ENCODE results near the gene NOS1.

NOS1 gene

GRCh38 chr12:117363056-117363662, 1.7 kb upstream of the NOS1 start:
- TF ChIP-seq, protein P1, sequence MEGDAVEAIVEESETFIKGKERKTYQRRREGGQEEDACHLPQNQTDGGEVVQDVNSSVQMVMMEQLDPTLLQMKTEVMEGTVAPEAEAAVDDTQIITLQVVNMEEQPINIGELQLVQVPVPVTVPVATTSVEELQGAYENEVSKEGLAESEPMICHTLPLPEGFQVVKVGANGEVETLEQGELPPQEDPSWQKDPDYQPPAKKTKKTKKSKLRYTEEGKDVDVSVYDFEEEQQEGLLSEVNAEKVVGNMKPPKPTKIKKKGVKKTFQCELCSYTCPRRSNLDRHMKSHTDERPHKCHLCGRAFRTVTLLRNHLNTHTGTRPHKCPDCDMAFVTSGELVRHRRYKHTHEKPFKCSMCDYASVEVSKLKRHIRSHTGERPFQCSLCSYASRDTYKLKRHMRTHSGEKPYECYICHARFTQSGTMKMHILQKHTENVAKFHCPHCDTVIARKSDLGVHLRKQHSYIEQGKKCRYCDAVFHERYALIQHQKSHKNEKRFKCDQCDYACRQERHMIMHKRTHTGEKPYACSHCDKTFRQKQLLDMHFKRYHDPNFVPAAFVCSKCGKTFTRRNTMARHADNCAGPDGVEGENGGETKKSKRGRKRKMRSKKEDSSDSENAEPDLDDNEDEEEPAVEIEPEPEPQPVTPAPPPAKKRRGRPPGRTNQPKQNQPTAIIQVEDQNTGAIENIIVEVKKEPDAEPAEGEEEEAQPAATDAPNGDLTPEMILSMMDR (IDR thresholded peaks at IDR 0.05; ENCODE audit: low read depth, low read length): no peak

DNA sequence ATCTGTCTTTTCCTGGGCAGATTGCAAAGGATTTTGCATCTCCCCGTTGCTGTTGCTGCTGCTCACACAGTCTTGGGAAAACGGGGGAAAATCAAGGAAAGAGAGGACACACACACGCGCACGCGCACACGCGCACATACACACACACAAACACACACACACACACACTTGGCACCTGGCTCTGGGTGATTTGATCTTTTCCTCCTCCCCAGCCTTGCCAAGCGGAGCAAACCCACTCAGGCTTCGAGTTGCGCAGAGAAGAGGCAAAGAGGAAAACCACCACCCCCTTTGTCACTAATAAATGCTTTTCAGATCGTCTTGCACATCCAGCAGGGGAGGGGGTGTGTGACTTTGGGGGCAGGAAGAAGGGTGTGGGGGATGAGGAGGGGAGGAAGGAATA, 965 bp upstream of the NOS1 start:
- DNase-seq (ENCODE audit: extremely low read depth, low read depth): no peak
- TF ChIP-seq, protein P1 (IDR thresholded peaks at IDR 0.05; ENCODE audit: low read depth, low read length): no peak

More at GRCh38 chr12:117363056-117363662, 1.7 kb upstream of the NOS1 start:
- DNase-seq (ENCODE audit: extremely low read depth, low read depth): no peak

GRCh38 chr12:117361905-117362304, 479 bp upstream of the NOS1 start:
- TF ChIP-seq, protein P1 (IDR thresholded peaks at IDR 0.05; ENCODE audit: low read depth, low read length): no peak
- no peak for DNase-seq (ENCODE audit: extremely low read depth, low read depth)

DNA sequence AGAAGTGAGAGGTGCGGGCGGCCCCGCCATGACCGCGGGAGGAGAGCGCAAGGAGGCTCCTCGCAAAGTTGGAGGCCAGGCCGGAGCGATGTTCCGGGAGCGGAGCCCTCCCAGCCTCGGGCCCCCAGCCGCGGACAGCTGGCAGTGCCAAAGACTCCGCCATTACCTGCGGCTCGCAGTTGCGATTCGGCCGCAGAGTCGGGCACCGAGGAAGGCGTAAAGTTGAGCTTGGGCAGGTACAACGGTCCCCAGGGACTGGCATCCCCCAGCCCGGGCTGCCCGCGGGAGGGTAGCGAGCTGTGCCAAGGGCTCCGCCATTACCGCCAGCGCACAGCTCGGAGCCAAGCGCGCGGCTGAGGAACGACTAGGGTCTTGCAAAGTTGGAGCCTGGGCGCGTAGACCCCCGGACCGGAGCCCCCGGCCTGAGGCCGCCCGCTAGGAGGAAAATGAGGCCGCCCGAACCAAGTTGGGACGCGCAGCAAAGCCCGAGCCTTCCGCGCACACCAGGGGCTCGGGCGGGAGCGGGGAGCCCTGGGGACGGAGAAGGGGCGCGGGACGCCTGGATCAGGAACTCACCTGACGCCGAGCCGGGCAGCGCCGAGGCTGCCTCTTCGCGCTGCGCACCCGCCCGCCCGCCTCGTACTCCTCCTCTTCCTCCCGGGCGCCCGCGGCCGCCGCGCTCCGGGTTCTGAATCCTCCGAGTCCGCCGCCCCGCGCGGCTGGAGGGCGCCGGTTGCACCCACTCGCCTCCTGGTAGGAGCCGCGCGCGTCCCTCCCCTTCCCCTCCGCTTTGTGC, 677 bp downstream of the NOS1 start:
- no peak for DNase-seq (ENCODE audit: extremely low read depth, low read depth)
- TF ChIP-seq, protein P1 (IDR thresholded peaks at IDR 0.05; ENCODE audit: low read depth, low read length): no peak

- no peak for DNase-seq (ENCODE audit: extremely low read depth, low read depth)
- TF ChIP-seq, protein P1 (IDR thresholded peaks at IDR 0.05; ENCODE audit: low read depth, low read length): no peak
Observed at GRCh38 chr12:117360222-117360550, 1.2 kb downstream of the NOS1 start.

DNA sequence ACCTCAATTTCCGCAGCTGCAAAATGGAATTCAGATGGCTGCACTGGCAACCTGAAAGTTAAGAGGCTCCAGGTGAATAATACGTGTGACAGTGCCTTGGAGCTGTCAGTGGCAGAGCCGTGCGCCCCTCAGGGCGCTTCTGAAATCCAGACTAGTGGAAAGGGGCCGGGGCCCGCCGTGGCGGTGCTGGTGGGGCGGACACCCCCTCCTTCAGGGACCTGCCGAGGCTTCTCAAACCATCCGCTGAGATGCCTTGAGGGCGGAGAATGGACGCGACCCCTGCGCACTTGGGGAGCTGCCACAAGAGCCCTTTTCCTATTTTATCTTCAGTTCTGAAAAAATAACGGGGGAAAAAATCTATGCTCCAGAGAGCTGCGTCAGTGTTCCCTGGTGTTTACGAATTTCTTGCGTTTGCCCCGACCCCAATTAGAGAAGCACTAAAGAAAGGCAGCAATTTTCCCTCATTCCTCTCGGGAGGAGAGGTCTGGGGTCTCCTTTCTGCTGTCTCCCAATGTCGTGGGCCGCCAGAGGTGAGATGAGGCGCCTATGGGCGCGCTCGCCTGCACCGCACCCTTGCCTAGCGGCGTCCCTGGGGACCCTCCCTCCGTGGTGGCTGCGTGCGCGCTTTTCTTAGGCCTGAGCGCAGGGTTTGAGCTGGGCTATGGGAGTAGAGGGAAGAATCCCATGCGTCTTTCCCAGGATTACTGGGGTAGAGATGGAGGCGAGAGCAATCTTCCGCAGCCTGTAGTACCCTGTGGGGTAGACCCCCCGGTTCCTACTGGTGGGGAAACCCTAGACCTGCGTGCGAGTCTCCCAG, 2.2 kb downstream of the NOS1 start:
- TF ChIP-seq, protein P1 (IDR thresholded peaks at IDR 0.05; ENCODE audit: low read depth, low read length): no peak
- DNase-seq (ENCODE audit: extremely low read depth, low read depth): no peak

- no peak for DNase-seq (ENCODE audit: extremely low read depth, low read depth)
- TF ChIP-seq, protein P1 (IDR thresholded peaks at IDR 0.05; ENCODE audit: low read depth, low read length): no peak
Observed at GRCh38 chr12:117356048-117356447, 5.4 kb downstream of the NOS1 start.
